Measurements from ENCODE around the gene MECP2.
A peak's percentile ranks its signal among the peaks of the same experiment; 100 is the strongest.

The MECP2 gene

GRCh38 chrX:154030715-154031305, 66.7 kb downstream of the MECP2 start:
- no peak for DNase-seq

- no peak for DNase-seq
Observed at GRCh38 chrX:154030266-154030665, 67.3 kb downstream of the MECP2 start.

- no peak for DNase-seq
Observed at GRCh38 chrX:154029439-154029838, 68.1 kb downstream of the MECP2 start.

- DNase-seq: no peak
Observed at GRCh38 chrX:154028502-154029184, 68.9 kb downstream of the MECP2 start.

- no peak for DNase-seq
Observed at GRCh38 chrX:154027986-154028385, 69.5 kb downstream of the MECP2 start.

- no peak for DNase-seq
Observed at GRCh38 chrX:154027022-154027402, 70.5 kb downstream of the MECP2 start.

GRCh38 chrX:154026136-154027021, 71.1 kb downstream of the MECP2 start:
- no peak for DNase-seq

GRCh38 chrX:154025230-154025629, 72.3 kb downstream of the MECP2 start:
- DNase-seq: no peak

- no peak for DNase-seq
Observed at GRCh38 chrX:154024271-154024670, 73.2 kb downstream of the MECP2 start.

GRCh38 chrX:154023276-154024000, 74.1 kb downstream of the MECP2 start:
- DNase-seq: no peak

- DNase-seq: no peak
Observed at GRCh38 chrX:154022108-154022507, 75.4 kb downstream of the MECP2 start.

GRCh38 chrX:154021131-154021611, 76.3 kb downstream of the MECP2 start:
- no peak for DNase-seq

- DNase-seq: peak; percentile 10
Observed at GRCh38 chrX:154020536-154021115, 76.9 kb downstream of the MECP2 start.

- peak; percentile 51 for DNase-seq
Observed at GRCh38 chrX:154019633-154020528, 77.6 kb downstream of the MECP2 start, which contains the start of gene IRAK1. TSS of gene IRAK1 (minus strand) at chrX:154019902. CDS start at chrX:154019812, 90 bp downstream.

- no peak for DNase-seq
Observed at GRCh38 chrX:154019061-154019621, 78.4 kb downstream of the MECP2 start.

- DNase-seq: no peak
Observed at GRCh38 chrX:154018518-154019060, 78.9 kb downstream of the MECP2 start.

- DNase-seq: no peak
Observed at GRCh38 chrX:154017766-154018517, 79.6 kb downstream of the MECP2 start.

GRCh38 chrX:154016366-154017076, 81.0 kb downstream of the MECP2 start:
- DNase-seq: no peak

- DNase-seq: no peak
Observed at GRCh38 chrX:154015581-154016264, 81.8 kb downstream of the MECP2 start.

Data from CD4-positive, alpha-beta T cell treated with Interleukin-17A for 1 hour (primary cell).